Measurements from ENCODE around the gene ARHGEF28. TPM values are rescaled to one million over a fixed set of nuclear protein-coding genes. Genes with fewer than 3 reads are reported as not detected.

Gene ARHGEF28
- total RNA-seq, 2 experiments from 2014 or later: not detected

GRCh38 chr5:73901455-73901854, 275.5 kb downstream of the ARHGEF28 start:
- intact Hi-C loops (cut with micrococcal nuclease; ENCODE audit: unreplicated experiment): loop anchor here (1.0 to 5.0 kb wide), 2 partner anchors 496 to 741 kb away; no protein-coding TSS in a partner anchor
- no TSS peak for BruUV-seq (replicated peaks)

GRCh38 chr5:73902327-73903051, 276.5 kb downstream of the ARHGEF28 start:
- CTCF ChIA-PET (ENCODE audit: unreplicated experiment): interaction anchor here (1.5 kb wide), 1 partner anchor 747 kb away, joined by 5 read pairs; no protein-coding TSS in a partner anchor
- intact Hi-C loops (cut with micrococcal nuclease; ENCODE audit: unreplicated experiment): loop anchor here (1.0 to 5.0 kb wide), 2 partner anchors 495 to 746 kb away; no protein-coding TSS in a partner anchor

More at GRCh38 chr5:73901455-73901854, 275.5 kb downstream of the ARHGEF28 start:
- Histone ChIP-seq H3K9me2 (ENCODE audit: insufficient read depth, low read length) (no peaks in the 10 kb centered on the region), H2AFZ (ENCODE audit: low read length) (no peak overlapping the region), H3K27ac (ENCODE audit: low read depth, low read length, poor library complexity, severe bottlenecking) (no peak overlapping the region), H4K20me1 (ENCODE audit: insufficient read depth, low read length) (no peaks in the 10 kb centered on the region), H3K4me3 (ENCODE audit: low read depth, low read length, poor library complexity, severe bottlenecking) (no peak overlapping the region), H3K36me3 (ENCODE audit: insufficient read depth, low read length) (no peaks in the 10 kb centered on the region), H3K79me2 (ENCODE audit: insufficient read depth, low read depth, low read length) (no peaks in the 10 kb centered on the region), H3K4me2 (ENCODE audit: low read length) (no peak overlapping the region), H3K9me3 (ENCODE audit: low read length) (no peaks in the 10 kb centered on the region), H3K4me1 (ENCODE audit: insufficient read depth, low read length, poor library complexity, severe bottlenecking) (peaks cover 4% of the 10 kb centered on the region)
- peak; percentile 8 for DNase-seq (ENCODE audit: low spot score)
- no peak for TF ChIP-seq EZH2phosphoT487 (IDR thresholded peaks at IDR 0.05; ENCODE audit: borderline replicate concordance, low read depth, low read length)
- TF ChIP-seq CTCF (conservative IDR thresholded peaks at IDR 0.05; ENCODE audit: low read length): peak; percentile 66; the same call in 1 of the 2 replicates
- ChIA-PET POLR2A (interaction anchor here (1.0 to 1.2 kb wide), 2 partner anchors 102 to 744 kb away, joined by 3 read pairs; no protein-coding TSS in a partner anchor), CTCF (ENCODE audit: unreplicated experiment) (no interaction called here)

More at GRCh38 chr5:73902327-73903051, 276.5 kb downstream of the ARHGEF28 start:
- no peaks in the 10 kb centered on the region for H3K36me3 ChIP-seq (ENCODE audit: insufficient read depth, low read length)
- DNase-seq (ENCODE audit: low spot score): peak; percentile 77
- no peaks in the 10 kb centered on the region for H3K9me3 ChIP-seq (ENCODE audit: low read length)
- BruUV-seq (replicated peaks): no TSS peak
- no peaks in the 10 kb centered on the region for H3K9me2 ChIP-seq (ENCODE audit: insufficient read depth, low read length)
- no peak overlapping the region for H3K27ac ChIP-seq (ENCODE audit: low read depth, low read length, poor library complexity, severe bottlenecking)
- no peaks in the 10 kb centered on the region for H3K79me2 ChIP-seq (ENCODE audit: insufficient read depth, low read depth, low read length)
- peak overlapping the region; percentile 52; the same call in 1 of the 2 replicates for H2AFZ ChIP-seq (ENCODE audit: low read length)
- peak; percentile 97 for TF ChIP-seq CTCF (conservative IDR thresholded peaks at IDR 0.05; ENCODE audit: low read length)
- TF ChIP-seq EZH2phosphoT487 (IDR thresholded peaks at IDR 0.05; ENCODE audit: borderline replicate concordance, low read depth, low read length): no peak
- H3K4me3 ChIP-seq (ENCODE audit: low read depth, low read length, poor library complexity, severe bottlenecking): no peak overlapping the region
- POLR2A ChIA-PET: interaction anchor here (0.6 to 1.2 kb wide), 4 partner anchors 101 to 749 kb away, joined by 3 read pairs; no protein-coding TSS in a partner anchor
- no peaks in the 10 kb centered on the region for H4K20me1 ChIP-seq (ENCODE audit: insufficient read depth, low read length)
- peaks cover 4% of the 10 kb centered on the region for H3K4me1 ChIP-seq (ENCODE audit: insufficient read depth, low read length, poor library complexity, severe bottlenecking)
- no peak overlapping the region for H3K4me2 ChIP-seq (ENCODE audit: low read length)

All from OCI-LY7 (cell line).